SK-N-SH (cell line): Measurements from ENCODE around the gene RIMS3. TPM values are rescaled to one million over a fixed set of nuclear protein-coding genes. Genes with fewer than 3 reads are reported as not detected.

Source experiments
- CTCF ChIA-PET: fragments of 300-600, 350-600 bp; formaldehyde crosslinking; extraction: SDS; loops from one replicate; lab custom pipeline; 2021; lab: Yijun Ruan, JAX
- POLR2A ChIA-PET: fragments of 350-600 bp; sonication (Branson Sonifier 250); formaldehyde crosslinking; extraction: SDS; loops from one replicate; lab custom pipeline; 2020; ENCODE audit warnings: antibody characterized with exemption, inconsistent platforms; lab: Yijun Ruan, JAX
- DNase-seq: peaks from one replicate; pipeline ENCODE4 v3.0.0; 2012
- H2AFZ ChIP-seq: fragments of 200-600 bp; sonication (generic); 2 replicates; pipeline ENCODE4 v1.8.1; 2016; ENCODE audit warnings: antibody characterized with exemption, mild to moderate bottlenecking, low read depth
- H3F3A ChIP-seq: fragments of 200-600 bp; sonication (generic); replicated peaks from 2 replicates; pipeline ENCODE3; 2016; ENCODE audit warnings: antibody characterized with exemption, mild to moderate bottlenecking; ENCODE audit not compliant: insufficient read depth
- H3K27ac ChIP-seq, 2 experiments: fragments of 200-500 bp in 1 of 2; fragments of 200-600 bp in 1 of 2; sonication (Bioruptor generic) in 1 of 2; sonication (generic), shearing (Covaris generic) in 1 of 2; 2 replicates each; pipeline versions ENCODE4 v1.5.1 to v1.6.1; 2014 to 2016; ENCODE audit warnings: low read depth in 2 of 2, inconsistent platforms in 1 of 2, low read length in 1 of 2, mild to moderate bottlenecking in 1 of 2, mixed read lengths in 1 of 2
- H3K27me3 ChIP-seq: fragments of 200-600 bp; sonication (generic), shearing (Covaris generic); 2 replicates; pipeline ENCODE4 v1.6.1; 2016; ENCODE audit warnings: mixed run types; ENCODE audit not compliant: insufficient read depth
- H3K36me3 ChIP-seq, 2 experiments: fragments of 200-500 bp in 1 of 2; fragments of 200-600 bp in 1 of 2; sonication (Bioruptor generic) in 1 of 2; sonication (generic) in 1 of 2; replicated peaks in 1 of 2; 2 replicates each; pipeline versions ENCODE3 to v1.5.1; 2014 to 2016; ENCODE audit warnings: low read length in 1 of 2, mild to moderate bottlenecking in 1 of 2; ENCODE audit not compliant: insufficient read depth in 2 of 2, control insufficient read depth in 1 of 2
- H3K4me1 ChIP-seq, 2 experiments: fragments of 200-500 bp in 1 of 2; fragments of 200-600 bp in 1 of 2; sonication (Bioruptor generic) in 1 of 2; sonication (generic), shearing (Covaris generic) in 1 of 2; 2 replicates each; pipeline versions ENCODE4 v1.5.1 to v1.6.1; 2014 to 2016; ENCODE audit warnings: low read depth in 1 of 2, low read length in 1 of 2, mixed run types in 1 of 2; ENCODE audit not compliant: insufficient read depth in 2 of 2, control insufficient read depth in 1 of 2
- H3K4me2 ChIP-seq: fragments of 200-600 bp; sonication (generic), shearing (Covaris generic); 2 replicates; pipeline ENCODE4 v1.6.1; 2017; ENCODE audit warnings: mixed run types
- H3K4me3 ChIP-seq, 2 experiments: fragments of 200-500 bp in 1 of 2; fragments of 200-600 bp in 1 of 2; sonication (Bioruptor generic) in 1 of 2; sonication (generic), shearing (Covaris generic) in 1 of 2; 2 replicates each; pipeline versions ENCODE4 v1.5.1 to v1.8.1; 2014 to 2016; ENCODE audit warnings: low read depth in 2 of 2, inconsistent platforms in 1 of 2, low read length in 1 of 2, mild to moderate bottlenecking in 1 of 2, mixed read lengths in 1 of 2, moderate library complexity in 1 of 2
- H3K79me2 ChIP-seq: fragments of 200-600 bp; sonication (generic); 2 replicates; pipeline ENCODE4 v1.8.1; 2017; ENCODE audit warnings: mild to moderate bottlenecking; ENCODE audit not compliant: insufficient read depth
- H3K9ac ChIP-seq: fragments of 200-600 bp; sonication (generic); 2 replicates; pipeline ENCODE4 v1.6.1; 2017; ENCODE audit warnings: mixed run types
- H3K9me2 ChIP-seq: fragments of 200-600 bp; sonication (generic); 2 replicates; pipeline ENCODE4 v1.6.1; 2017; ENCODE audit warnings: mixed run types
- H3K9me3 ChIP-seq: fragments of 200-600 bp; sonication (generic); 2 replicates; pipeline ENCODE4 v1.6.1; 2017; ENCODE audit warnings: mixed run types, mild to moderate bottlenecking, moderate library complexity
- H4K20me1 ChIP-seq: fragments of 200-600 bp; sonication (generic); 2 replicates; pipeline ENCODE4 v1.6.1; 2017; ENCODE audit warnings: mild to moderate bottlenecking, mixed run types; ENCODE audit not compliant: insufficient read depth
- ELF1 ChIP-seq: IDR thresholded peaks from 2 replicates; pipeline ENCODE4 v1.4.0; 2012
- EP300 ChIP-seq, 2 experiments: IDR thresholded peaks; 2 replicates each; pipeline versions ENCODE4 v1.4.0 to v1.6.1; 2012; ENCODE audit warnings: borderline replicate concordance in 1 of 2, low read depth in 1 of 2, low read length in 1 of 2
- GATA2 ChIP-seq: sonication (generic); formaldehyde crosslinking; IDR thresholded peaks from 2 replicates; pipeline ENCODE4 v1.5.0; 2020; ENCODE audit warnings: mild to moderate bottlenecking, missing genetic modification reagents
- NRF1 ChIP-seq: IDR thresholded peaks from 2 replicates; pipeline ENCODE4 v1.6.1; 2012; ENCODE audit warnings: low read depth, mild to moderate bottlenecking, low read length
- POLR2AphosphoS5 ChIP-seq: IDR thresholded peaks from 2 replicates; pipeline ENCODE4 v1.6.1; 2012; ENCODE audit warnings: low read depth, low read length
- SIN3A ChIP-seq: IDR thresholded peaks from 2 replicates; pipeline ENCODE4 v1.6.1; 2012; ENCODE audit warnings: low read depth, mild to moderate bottlenecking, low read length, moderate library complexity, borderline replicate concordance
- TCF12 ChIP-seq: IDR thresholded peaks from 2 replicates; pipeline ENCODE4 v1.4.0; 2012
- WGBS: methylation state at CpG from one replicate; pipeline ENCODE4 v1.1.6; 2017; ENCODE audit warnings: low lambda C conversion rate; 5-methylcytosine and 5-hydroxymethylcytosine counted together
- polyA plus RNA-seq, 3 experiments: library from polyadenylated mRNA; depleted of rRNA; stranded (reverse); fragments of >200 nt; gene quantifications; 2 replicates each; pipeline ENCODE4 v1.2.3, GENCODE V29; 2012

Gene RIMS3
- polyA plus RNA-seq, 1 of the 3 experiments (the other 2 are of a cell fraction): 1.9 TPM

DNA sequence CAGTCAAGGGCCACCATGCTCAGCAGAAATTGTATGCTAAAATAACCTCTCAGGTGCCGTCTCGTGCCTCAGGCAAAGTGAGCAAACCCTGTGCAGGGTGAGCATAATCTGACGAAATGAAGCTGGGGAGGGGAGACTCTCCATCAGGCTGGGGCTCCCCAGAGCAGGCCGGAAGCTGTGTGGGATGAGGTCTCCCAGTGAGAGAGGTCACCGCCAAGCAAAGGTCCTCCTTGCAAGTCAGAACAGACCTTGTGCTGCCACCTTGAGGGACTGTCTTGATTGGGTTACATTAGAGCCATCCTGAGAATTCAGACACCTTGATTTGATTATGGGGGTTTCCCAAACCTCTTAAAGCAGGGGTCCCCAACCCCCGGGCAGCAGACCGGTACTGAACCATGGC, 69.9 kb downstream of the RIMS3 start:
- Histone ChIP-seq H3K4me3 (no peak overlapping the region), H3K79me2 (no peaks in the 10 kb centered on the region), H3F3A (no peaks in the 10 kb centered on the region), H3K9me2 (no peaks in the 10 kb centered on the region)
- POLR2A ChIA-PET: no interaction called here
- no peak for DNase-seq
- TF ChIP-seq EP300 (IDR thresholded peaks at IDR 0.05; ENCODE audit: borderline replicate concordance in 1 of 2, low read depth in 1 of 2, low read length in 1 of 2) (no peak), SIN3A (no peak), POLR2AphosphoS5 (no peak)
- TF ChIP-seq, all 33 proteins: peak for 0
- H3K9me3 ChIP-seq: no peaks in the 10 kb centered on the region
- no peak overlapping the region for H3K27ac ChIP-seq
- no peaks in the 10 kb centered on the region for H3K36me3 ChIP-seq
- CTCF ChIA-PET: interaction anchor here (1.0 kb wide), 1 partner anchor 254 kb away, joined by 6 read pairs; no protein-coding TSS in a partner anchor
- 83% methylated on average over 4 of the region's 7 CpGs for WGBS
- H3K4me1 ChIP-seq: no peaks in the 10 kb centered on the region
- no peaks in the 10 kb centered on the region for H4K20me1 ChIP-seq
- H3K9ac ChIP-seq: no peak overlapping the region
- H2AFZ ChIP-seq: no peak overlapping the region
- no peaks in the 10 kb centered on the region for H3K27me3 ChIP-seq
- no peak overlapping the region for H3K4me2 ChIP-seq

DNA sequence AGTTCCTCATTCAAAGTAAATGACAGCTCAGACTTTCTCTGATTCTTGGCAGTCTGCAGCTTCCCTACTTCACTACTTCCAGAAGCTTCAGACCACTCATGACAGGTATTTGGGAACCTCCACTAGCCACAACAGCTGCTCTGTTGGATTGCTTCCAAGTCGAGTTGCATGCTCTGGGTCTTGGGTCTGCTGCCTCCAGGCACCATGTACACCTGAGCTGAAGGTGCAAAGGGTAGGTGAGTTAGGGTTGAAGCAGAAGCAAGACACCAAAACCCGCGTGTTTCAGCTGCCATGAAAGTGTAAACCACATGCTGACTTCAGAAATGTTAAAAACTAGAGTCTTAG, 71.3 kb downstream of the RIMS3 start:
- Histone ChIP-seq H3K4me2 (no peak overlapping the region), H3K9ac (no peak overlapping the region), H3K9me3 (no peaks in the 10 kb centered on the region), H3K27ac (no peak overlapping the region), H3F3A (no peaks in the 10 kb centered on the region), H3K4me1 (no peaks in the 10 kb centered on the region), H3K9me2 (no peaks in the 10 kb centered on the region), H3K27me3 (no peaks in the 10 kb centered on the region), H2AFZ (no peak overlapping the region), H3K36me3 (no peaks in the 10 kb centered on the region), H3K79me2 (no peaks in the 10 kb centered on the region), H4K20me1 (no peaks in the 10 kb centered on the region), H3K4me3 (no peak overlapping the region)
- ChIA-PET POLR2A (no interaction called here), CTCF (interaction anchor here (0.8 to 1.3 kb wide), 3 partner anchors 12 to 75 kb away, joined by 3 to 4 read pairs (median 3); no protein-coding TSS in a partner anchor)
- no peak for TF ChIP-seq TCF12
- WGBS: 35% methylated on average over 3 of the region's 3 CpGs
- no peak for DNase-seq

DNA sequence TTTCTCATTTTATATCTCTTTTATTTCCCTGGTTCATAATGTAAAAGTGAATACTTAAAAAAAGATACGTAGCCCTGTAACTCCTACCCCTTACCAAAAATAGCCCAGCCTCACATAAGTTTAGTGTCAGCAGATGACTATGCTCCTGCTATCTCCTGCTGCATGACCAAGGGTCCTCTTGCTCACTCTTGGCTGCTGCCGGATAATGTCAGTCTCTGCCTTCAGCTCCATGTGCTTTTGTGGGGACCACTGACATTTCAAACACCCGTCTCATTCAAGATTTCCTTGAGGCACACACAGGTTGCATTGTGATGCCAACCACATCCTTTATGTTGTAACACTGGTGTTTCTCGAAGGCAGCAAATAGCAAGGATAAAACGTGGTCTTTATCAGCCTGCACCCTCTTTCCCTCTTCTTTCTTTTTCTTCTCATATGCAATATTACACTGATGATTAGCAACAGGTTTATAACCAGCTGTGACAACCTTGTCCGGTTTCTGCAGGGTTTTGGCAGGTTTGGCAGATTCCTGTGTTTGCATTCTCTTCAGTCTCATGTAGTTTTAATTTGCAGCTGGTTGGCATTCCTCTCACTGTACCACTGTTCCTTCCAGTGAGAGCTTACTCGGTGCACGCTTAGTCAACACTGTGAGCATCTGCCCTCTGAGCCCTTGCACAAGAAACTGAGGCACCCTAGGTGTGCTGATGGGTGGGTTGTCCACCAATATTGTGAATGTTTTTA, 71.9 kb downstream of the RIMS3 start:
- POLR2A ChIA-PET: no interaction called here
- WGBS: 63% methylated on average over 8 of the region's 8 CpGs

More for the DNA sequence above, 71.9 kb downstream of the RIMS3 start:
- no peaks in the 10 kb centered on the region for H3K27me3 ChIP-seq
- H3K79me2 ChIP-seq: no peaks in the 10 kb centered on the region
- no peaks in the 10 kb centered on the region for H3K9me2 ChIP-seq
- H4K20me1 ChIP-seq: no peaks in the 10 kb centered on the region
- H3K4me3 ChIP-seq: no peak overlapping the region
- DNase-seq: no peak
- CTCF ChIA-PET: interaction anchor here (0.8 to 1.3 kb wide), 3 partner anchors 11 to 76 kb away, joined by 3 to 4 read pairs (median 3); no protein-coding TSS in a partner anchor
- no peaks in the 10 kb centered on the region for H3K4me1 ChIP-seq
- no peak overlapping the region for H2AFZ ChIP-seq
- TF ChIP-seq ELF1: no peak
- TF ChIP-seq NRF1: no peak
- no peak for TF ChIP-seq GATA2 (CRISPR knock-in tag)
- TF ChIP-seq, all 33 proteins: peak for 0
- Histone ChIP-seq H3K27ac (no peak overlapping the region), H3K9me3 (no peaks in the 10 kb centered on the region), H3F3A (no peaks in the 10 kb centered on the region), H3K36me3 (no peaks in the 10 kb centered on the region), H3K4me2 (no peak overlapping the region), H3K9ac (no peak overlapping the region)
